ENCODE measurements around the gene CDX2.

- TF ChIP-seq POLR2AphosphoS5 (IDR thresholded peaks at IDR 0.05) (no peak), POLR2A (IDR thresholded peaks at IDR 0.05) (no peak), CTCF (IDR thresholded peaks at IDR 0.05) (no peak)
These were observed 36.0 kb downstream of the CDX2 start for GRCh38 chr13:27933118-27933517.
